Body of pancreas (tissue), 4 donors: Measurements from ENCODE around the gene SMARCB1. TPM values are rescaled to one million over a fixed set of nuclear protein-coding genes. Genes with fewer than 3 reads are reported as not detected.

Experiments used
- ATAC-seq: fragments of 150-250 bp; one replicate; pipeline ENCODE4 v1.9.1; 2016
- DNase-seq, 4 donors: peaks; one replicate each; pipeline ENCODE4 v3.0.0-alpha.2; 2019
- H3K27ac ChIP-seq, 4 donors: fragments of 200-600 bp; sonication (generic); 1 replicate in 3 of 4; 2 replicates in 1 of 4; pipeline versions ENCODE4 v1.5.1 to v1.6.1; 2016 to 2019; ENCODE audit warnings: mild to moderate bottlenecking in 1 of 4, mixed read lengths in 1 of 4, moderate library complexity in 1 of 4
- H3K27me3 ChIP-seq, 2 donors: fragments of 200-600 bp; sonication (generic); one replicate each; pipeline ENCODE4 v1.6.0; 2016; ENCODE audit warnings: mild to moderate bottlenecking in 1 of 2
- H3K36me3 ChIP-seq, 2 donors: fragments of 200-600 bp; sonication (generic); replicated peaks in 1 of 2; 2 replicates each; pipeline ENCODE4 v1.5.1; 2016; ENCODE audit warnings: low read depth in 2 of 2; ENCODE audit not compliant: insufficient read depth in 1 of 2
- H3K4me1 ChIP-seq: fragments of 200-600 bp; sonication (generic); one replicate; pipeline ENCODE4 v1.6.0; 2016
- H3K4me3 ChIP-seq, 2 donors: fragments of 200-600 bp; sonication (generic); 1 replicate in 1 of 2; 2 replicates in 1 of 2; pipeline ENCODE4 v1.5.1; 2016 to 2019
- H3K9me3 ChIP-seq, 3 donors: fragments of 200-600 bp; sonication (generic); 1 replicate in 2 of 3; 2 replicates in 1 of 3; pipeline ENCODE4 v1.5.1; 2016
- POLR2A ChIP-seq, 3 donors: fragments of 450-650 bp; IDR thresholded peaks; one replicate each; pipeline ENCODE4 v1.6.1; 2016; ENCODE audit warnings: antibody characterized with exemption in 3 of 3, mild to moderate bottlenecking in 2 of 3
- WGBS, 2 donors: methylation state at CpG; one replicate each; pipeline ENCODE4 v1.1.5; 2017; 5-methylcytosine and 5-hydroxymethylcytosine counted together
- intact Hi-C: fragments of 100-400 bp; cut with DNase I; formaldehyde crosslinking; loops from one replicate; pipeline ENCODE4 v1.15.1; 2023
- total RNA-seq, 2 donors: library from RNA; depleted of rRNA; stranded (reverse); fragments of >200 nt; gene quantifications; one replicate each; pipeline ENCODE4 v1.1.0, GENCODE V29; 2016
- TF ChIP-seq, protein P1 (sequence below), 7 experiments: fragments of 450-650 bp in 4 of 7; fragments of 200-600 bp in 3 of 7; sonication (generic) in 3 of 7; IDR thresholded peaks; one replicate each; pipeline ENCODE4 v1.5.1; 2016 to 2019; ENCODE audit warnings: antibody characterized with exemption in 7 of 7

The SMARCB1 gene
- total RNA-seq, 2 donors from 2014 or later, result 40.2 to 119 TPM

GRCh38 chr22:23763954-23764353, 22.8 kb upstream of the SMARCB1 start:
- Histone ChIP-seq H3K36me3 (no peaks in the 10 kb centered on the region), H3K4me1 (peaks cover 22% of the 10 kb centered on the region), H3K4me3 (no peak overlapping the region), H3K27me3 (no peaks in the 10 kb centered on the region), H3K9me3 (no peaks in the 10 kb centered on the region), H3K27ac (no peak overlapping the region)
- WGBS, 2 donors, result 74 to 82% methylated on average over 2 to 7 of the region's 7 CpGs
- ATAC-seq, result no peak
- no peak for TF ChIP-seq POLR2A (IDR thresholded peaks at IDR 0.05)
- TF ChIP-seq, protein P1, sequence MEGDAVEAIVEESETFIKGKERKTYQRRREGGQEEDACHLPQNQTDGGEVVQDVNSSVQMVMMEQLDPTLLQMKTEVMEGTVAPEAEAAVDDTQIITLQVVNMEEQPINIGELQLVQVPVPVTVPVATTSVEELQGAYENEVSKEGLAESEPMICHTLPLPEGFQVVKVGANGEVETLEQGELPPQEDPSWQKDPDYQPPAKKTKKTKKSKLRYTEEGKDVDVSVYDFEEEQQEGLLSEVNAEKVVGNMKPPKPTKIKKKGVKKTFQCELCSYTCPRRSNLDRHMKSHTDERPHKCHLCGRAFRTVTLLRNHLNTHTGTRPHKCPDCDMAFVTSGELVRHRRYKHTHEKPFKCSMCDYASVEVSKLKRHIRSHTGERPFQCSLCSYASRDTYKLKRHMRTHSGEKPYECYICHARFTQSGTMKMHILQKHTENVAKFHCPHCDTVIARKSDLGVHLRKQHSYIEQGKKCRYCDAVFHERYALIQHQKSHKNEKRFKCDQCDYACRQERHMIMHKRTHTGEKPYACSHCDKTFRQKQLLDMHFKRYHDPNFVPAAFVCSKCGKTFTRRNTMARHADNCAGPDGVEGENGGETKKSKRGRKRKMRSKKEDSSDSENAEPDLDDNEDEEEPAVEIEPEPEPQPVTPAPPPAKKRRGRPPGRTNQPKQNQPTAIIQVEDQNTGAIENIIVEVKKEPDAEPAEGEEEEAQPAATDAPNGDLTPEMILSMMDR (IDR thresholded peaks at IDR 0.05), result no peak
- intact Hi-C loops, result loop anchor here (5.0 kb wide), 1 partner anchor 83 kb away; no protein-coding TSS in a partner anchor
- no peak for DNase-seq

DNA sequence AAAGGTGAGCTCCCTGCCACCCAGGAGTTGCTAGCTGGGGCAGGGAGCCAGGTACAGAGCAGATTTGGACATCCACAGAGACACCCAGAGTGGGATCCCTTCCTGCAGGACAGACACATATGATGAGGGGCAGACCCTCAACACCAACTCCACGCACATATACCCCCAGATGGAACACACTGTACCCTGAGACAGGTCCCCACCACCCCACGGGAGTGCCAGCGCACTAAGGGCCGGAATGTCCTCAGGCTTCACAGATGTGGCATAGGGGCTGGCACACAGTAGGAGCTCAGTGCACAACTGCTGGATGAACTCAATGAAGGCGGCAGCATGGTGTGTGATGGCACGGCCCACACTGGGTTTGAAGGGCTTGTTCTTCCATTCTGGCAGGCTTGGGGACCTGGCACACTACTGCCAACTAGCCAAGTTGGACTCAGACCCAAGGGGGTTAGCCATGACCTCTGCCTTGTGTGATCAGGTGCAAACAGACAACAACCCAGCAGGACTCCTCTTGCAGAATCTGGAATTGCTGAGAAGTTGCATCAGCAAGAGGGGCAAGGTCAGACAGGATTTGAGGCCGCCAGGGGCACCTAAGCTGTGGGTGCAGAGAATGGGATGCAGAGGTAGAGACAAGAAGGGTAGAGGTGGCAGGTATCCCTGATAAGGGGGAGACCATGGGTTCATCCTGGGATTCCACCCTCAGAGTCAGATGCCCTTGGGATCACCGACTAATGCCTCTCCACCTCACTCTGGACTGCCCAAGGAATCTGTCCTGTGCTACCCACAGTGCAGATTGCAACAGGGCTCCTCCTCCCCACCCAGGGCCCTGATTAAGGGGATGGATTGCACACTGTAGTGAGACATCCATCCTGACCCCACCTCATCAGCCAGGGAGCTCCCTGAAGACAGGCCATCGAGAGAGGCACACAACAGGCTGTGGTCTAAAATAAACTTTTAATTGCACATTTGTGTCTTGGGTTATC, 21.6 kb upstream of the SMARCB1 start:
- no peaks in the 10 kb centered on the region for H3K27me3 ChIP-seq
- H3K27ac ChIP-seq, result no peak overlapping the region
- intact Hi-C loops, result loop anchor here (5.0 kb wide), 1 partner anchor 82 kb away; no protein-coding TSS in a partner anchor
- TF ChIP-seq POLR2A (IDR thresholded peaks at IDR 0.05), result no peak
- TF ChIP-seq, protein P1 (IDR thresholded peaks at IDR 0.05), result no peak
- peaks cover 25% of the 10 kb centered on the region for H3K4me1 ChIP-seq
- WGBS, 2 donors, result 79 to 84% methylated on average over 3 to 8 of the region's 9 CpGs
- H3K4me3 ChIP-seq, result no peak overlapping the region
- H3K36me3 ChIP-seq, result no peaks in the 10 kb centered on the region
- DNase-seq (no peak), ATAC-seq (no peak)
- H3K9me3 ChIP-seq, result no peaks in the 10 kb centered on the region

DNA sequence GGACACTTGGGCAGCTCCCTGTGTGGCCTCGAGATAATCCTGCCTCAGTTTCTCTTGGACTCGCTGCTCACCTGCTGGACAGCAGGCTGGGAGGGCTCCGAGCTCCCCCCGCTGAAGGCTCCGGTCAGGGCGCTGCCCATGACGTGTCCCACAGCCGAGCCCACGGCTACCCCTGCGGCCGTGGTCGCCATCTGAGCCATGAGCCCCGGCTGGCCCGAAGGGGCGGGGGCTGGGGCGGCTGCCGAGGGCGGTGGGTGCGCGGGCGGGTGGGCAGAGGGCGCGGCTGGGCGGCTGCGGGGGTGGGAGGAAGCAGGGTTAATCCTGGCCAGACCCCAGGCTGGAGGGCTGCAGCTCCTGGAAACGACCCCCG, 19.5 kb upstream of the SMARCB1 start:
- Histone ChIP-seq H3K9me3 (no peaks in the 10 kb centered on the region), H3K27ac (peak overlapping the region; percentile 74 to 86 (median 82)), H3K4me1 (peaks cover 36% of the 10 kb centered on the region), H3K27me3 (no peaks in the 10 kb centered on the region), H3K4me3 (peak overlapping the region; percentile 57 to 80), H3K36me3 (no peaks in the 10 kb centered on the region)
- DNase-seq, result no peak
- WGBS, 2 donors, result 4% methylated on average over 22 of the region's 27 CpGs; no CpG with 5 or more reads in 1 of the 2 donors
- intact Hi-C loops, result no loop called here
- TF ChIP-seq POLR2A (IDR thresholded peaks at IDR 0.05), result no peak
- TF ChIP-seq, protein P1 (IDR thresholded peaks at IDR 0.05), result no peak
- ATAC-seq, result peak; percentile 3

DNA sequence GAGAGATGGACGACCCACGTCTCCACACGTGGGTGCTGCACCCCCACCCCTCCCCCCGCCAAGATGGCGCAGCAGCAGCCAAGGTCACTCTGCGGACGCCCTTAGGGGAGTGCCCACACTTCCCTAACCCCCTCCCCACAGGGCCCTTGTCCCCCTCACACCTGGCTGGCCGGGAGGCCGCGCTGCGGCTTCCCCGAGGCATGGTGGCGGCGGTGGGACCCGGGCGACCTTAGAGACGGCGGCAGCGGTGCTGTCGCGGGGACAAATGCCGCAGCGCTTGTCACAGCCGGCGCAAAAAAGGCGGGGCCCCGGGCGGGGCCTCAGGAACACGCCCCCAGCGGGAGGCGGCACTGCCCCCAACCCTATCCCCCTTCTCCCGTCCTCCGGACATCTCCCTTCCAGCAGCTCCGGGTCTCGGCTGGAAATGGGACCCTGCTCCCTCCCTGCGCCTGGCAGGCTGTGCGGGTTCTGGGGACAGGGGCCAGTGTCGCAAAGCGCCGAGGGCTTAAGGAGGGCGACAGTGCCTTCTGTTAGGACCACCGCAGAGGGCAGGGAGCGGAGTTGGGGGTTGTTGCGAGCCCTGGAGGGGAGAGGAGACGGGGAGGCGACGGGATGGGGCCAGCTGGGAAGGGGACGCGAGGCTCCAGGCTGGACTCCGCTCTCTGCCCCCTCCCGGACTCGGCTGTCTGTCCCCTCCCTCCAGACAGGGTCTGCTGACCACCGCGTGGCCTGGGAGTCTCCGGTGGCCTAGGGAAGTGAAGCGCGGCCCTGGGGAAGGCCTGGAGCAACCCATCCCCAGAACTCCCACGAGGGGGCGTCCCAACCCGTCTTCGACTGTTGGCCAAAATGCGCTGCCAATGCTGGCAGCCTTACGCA, 18.9 kb upstream of the SMARCB1 start, which contains the start of gene CHCHD10:
CHCHD10 (minus strand) TSS at position 300 of the 876 bp plus-strand sequence; CDS start at position 202, 98 bp downstream.
- Histone ChIP-seq H3K9me3 (no peaks in the 10 kb centered on the region), H3K36me3 (no peaks in the 10 kb centered on the region), H3K27ac (peak within 1 kb of the TSS; percentile 74 to 86 (median 82)), H3K27me3 (no peaks in the 10 kb centered on the region), H3K4me3 (peak within 1 kb of the TSS; percentile 57 to 80), H3K4me1 (peaks cover 40% of the 10 kb centered on the region)
- TF ChIP-seq POLR2A (IDR thresholded peaks at IDR 0.05), result peak; percentile 72 to 82 (median 81)
- TF ChIP-seq, protein P1 (IDR thresholded peaks at IDR 0.05), result peak; percentile 58 to 79 (median 73)
- 0 to 1% methylated on average over 21 to 63 of the region's 63 CpGs for WGBS, 2 donors
- DNase-seq (peak; percentile 84 to 90 (median 84)), ATAC-seq (peak; percentile 83)
- intact Hi-C loops, result no loop called here
